HepG2 (cell line): ENCODE results near the gene ANXA11. TPM values are rescaled to one million over a fixed set of nuclear protein-coding genes. Genes with fewer than 3 reads are reported as not detected.

Experiments
- ATAC-seq: fragments of 200-7000 bp; cut with Tn5 transposase; 3 replicates; pipeline ENCODE4 v1.9.1; 2020; ENCODE audit warnings: mild to moderate bottlenecking, moderate library complexity
- BruUV-seq: library from RNA; stranded (reverse); fragments of 400-500 nt; replicated peaks from 2 replicates; lab custom pipeline; 2021; lab: Mats Ljungman, UMichigan
- CTCF ChIA-PET: fragments of 300-600 bp; formaldehyde crosslinking; extraction: SDS; loops from one replicate; lab custom pipeline; 2021; ENCODE audit warnings: low total read pairs, inconsistent platforms, low intra/inter-chr PET ratio; lab: Yijun Ruan, JAX
- POLR2A ChIA-PET: fragments of 350-600 bp; sonication (Branson Sonifier 250); formaldehyde crosslinking; loops from one replicate; lab custom pipeline; 2020; ENCODE audit warnings: antibody characterized with exemption, inconsistent platforms; lab: Yijun Ruan, JAX
- DNase-seq: peaks from one replicate; pipeline ENCODE4 v3.0.0-alpha.2; 2015; ENCODE audit warnings: low spot score
- FAIRE-seq: peaks from 3 replicates; lab custom pipeline; 2011; peaks lifted over from hg19 to GRCh38; lab: Jason Lieb, UNC
- H2AFZ ChIP-seq: one replicate; pipeline ENCODE4 v1.6.1; 2011; ENCODE audit warnings: low read length, inconsistent platforms
- H3K27ac ChIP-seq: fragments of 300-600 bp; 3 replicates; pipeline ENCODE4 v1.8.0; 2011; ENCODE audit warnings: mixed run types, mild to moderate bottlenecking, mixed read lengths, low read length, inconsistent platforms; ENCODE audit not compliant: insufficient read depth; ENCODE audit errors: extremely low read length
- H3K27me3 ChIP-seq, 2 experiments: fragments of 200-600 bp in 1 of 2; 2 replicates in 1 of 2; 3 replicates in 1 of 2; pipeline versions ENCODE4 v1.6.0 to v1.8.0; 2011; ENCODE audit warnings: low read length in 2 of 2, mild to moderate bottlenecking in 2 of 2, moderate library complexity in 2 of 2, inconsistent platforms in 1 of 2; ENCODE audit not compliant: insufficient read depth in 2 of 2, control insufficient read depth in 1 of 2
- H3K36me3 ChIP-seq, 2 experiments: fragments of 200-600 bp in 1 of 2; replicated peaks in 1 of 2; 2 replicates in 1 of 2; 3 replicates in 1 of 2; pipeline versions ENCODE4 v1.5.1 to v1.8.0; 2011; ENCODE audit warnings: low read length in 2 of 2, inconsistent platforms in 1 of 2; ENCODE audit not compliant: insufficient read depth in 2 of 2, control insufficient read depth in 1 of 2
- H3K4me1 ChIP-seq: 2 replicates; pipeline ENCODE4 v1.5.1; 2012; ENCODE audit warnings: low read length, inconsistent platforms; ENCODE audit not compliant: insufficient read depth
- H3K4me2 ChIP-seq: 2 replicates; pipeline ENCODE4 v1.6.0; 2011; ENCODE audit warnings: low read depth, low read length, inconsistent platforms
- H3K4me3 ChIP-seq, 3 experiments: fragments of 200-600 bp in 1 of 3; sonication (generic), shearing (Covaris generic) in 1 of 3; replicated peaks in 1 of 3; 2 replicates each; pipeline ENCODE4 v1.5.1; 2011 to 2016; ENCODE audit warnings: low read length in 3 of 3, inconsistent platforms in 2 of 3, low read depth in 2 of 3, mild to moderate bottlenecking in 2 of 3, control low read depth in 1 of 3, mixed read lengths in 1 of 3; ENCODE audit not compliant: insufficient read depth in 1 of 3
- H3K79me2 ChIP-seq: one replicate; pipeline ENCODE4 v1.6.1; 2011; ENCODE audit warnings: low read length, inconsistent platforms; ENCODE audit not compliant: insufficient read depth
- H3K9ac ChIP-seq: 2 replicates; pipeline ENCODE4 v1.6.0; 2011; ENCODE audit warnings: mild to moderate bottlenecking, low read depth, low read length, inconsistent platforms; ENCODE audit not compliant: insufficient read depth
- H3K9me3 ChIP-seq: 2 replicates; pipeline ENCODE4 v1.5.1; 2012; ENCODE audit warnings: mild to moderate bottlenecking, low read length
- H4K20me1 ChIP-seq: 2 replicates; pipeline ENCODE4 v1.6.0; 2011; ENCODE audit warnings: inconsistent platforms, mild to moderate bottlenecking, low read length, moderate library complexity; ENCODE audit not compliant: insufficient read depth
- MXD4 ChIP-seq: IDR thresholded peaks from 2 replicates; pipeline ENCODE4 v1.6.1; 2016; ENCODE audit warnings: mild to moderate bottlenecking, missing biosample characterization, missing genetic modification reagents
- ZBED4 ChIP-seq: sonication (generic); formaldehyde crosslinking; IDR thresholded peaks from 2 replicates; pipeline ENCODE4 v1.4.0; 2020; ENCODE audit warnings: missing genetic modification reagents, borderline replicate concordance
- ZNF24 ChIP-seq: fragments of 450-650 bp; IDR thresholded peaks from 2 replicates; pipeline ENCODE4 v1.6.1; 2017; ENCODE audit warnings: antibody characterized with exemption, mild to moderate bottlenecking
- ZNF589 ChIP-seq: sonication (generic); formaldehyde crosslinking; conservative IDR thresholded peaks from 2 replicates; pipeline ENCODE4 v1.8.0; 2022; ENCODE audit warnings: mild to moderate bottlenecking, moderate library complexity, missing genetic modification reagents
- ZNF709 ChIP-seq: sonication (generic); formaldehyde crosslinking; IDR thresholded peaks from 2 replicates; pipeline ENCODE4 v1.5.0; 2020; ENCODE audit warnings: mild to moderate bottlenecking, missing genetic modification reagents
- WGBS: methylation state at CpG from one replicate; pipeline ENCODE4 v1.1.6; 2017; ENCODE audit warnings: low lambda C conversion rate; 5-methylcytosine and 5-hydroxymethylcytosine counted together
- in situ Hi-C: cut with HindIII; loops from 2 replicates; pipeline ENCODE4 v1.10.0; 2017; ENCODE audit warnings: low pct_unique_long_range_greater_than_20kb; ENCODE audit not compliant: extremely low pct_ligation_motif_present
- intact Hi-C: fragments of 100-400 bp; cut with micrococcal nuclease; formaldehyde crosslinking; loops from one replicate; pipeline ENCODE4 v1.10.0; 2022; ENCODE audit not compliant: unreplicated experiment
- polyA plus RNA-seq, 8 experiments: library from polyadenylated mRNA; depleted of rRNA in 3 of 8; stranded (reverse) in 7 of 8; unstranded in 1 of 8; fragments of >200 nt; fragmentation: Illumina TruSeq in 4 of 8; extraction: Trizol in 4 of 8; gene quantifications; 2 replicates each; pipeline versions ENCODE4 v1.2.1 to v1.2.3, GENCODE V29; 2011 to 2016; ENCODE audit warnings: low read depth in 4 of 8, missing spikeins in 1 of 8, mixed read lengths in 1 of 8; ENCODE audit not compliant: insufficient read depth in 1 of 8
- total RNA-seq, 5 experiments: library from RNA; depleted of rRNA; stranded (reverse); fragments of >200 nt; fragmentation: Illumina TruSeq; extraction: Trizol; gene quantifications; 2 replicates each; pipeline ENCODE4 v1.2.3, GENCODE V29; 2016; ENCODE audit warnings: low read depth in 1 of 5
- TF ChIP-seq, protein P1 (sequence below): sonication (generic); formaldehyde crosslinking; IDR thresholded peaks from 2 replicates; pipeline ENCODE4 v1.5.0; 2020; ENCODE audit warnings: missing genetic modification reagents

Gene ANXA11
- total and polyA plus RNA-seq, 2 of the 13 experiments (the other 11 are each of a cell fraction or from before 2014, with no cell fraction given) = 30.6 to 51.5 TPM

- WGBS = 96% methylated on average over 1 of the region's 1 CpG
- in situ Hi-C loops = no loop called here
- H3K36me3 ChIP-seq = no peaks in the 10 kb centered on the region
- DNase-seq (no peak), ATAC-seq (no peak), FAIRE-seq (no peak)
- H2AFZ ChIP-seq = no peak overlapping the region
- H3K4me1 ChIP-seq = peaks cover 63% of the 10 kb centered on the region
- BruUV-seq = no TSS peak
- no peaks in the 10 kb centered on the region for H3K27me3 ChIP-seq
- H3K9ac ChIP-seq = no peak overlapping the region
- H3K79me2 ChIP-seq = peaks cover 59% of the 10 kb centered on the region
- ChIA-PET CTCF (no interaction called here), POLR2A (no interaction called here)
- no peaks in the 10 kb centered on the region for H3K9me3 ChIP-seq
- H3K27ac ChIP-seq = no peak overlapping the region
- H3K4me3 ChIP-seq = no peak overlapping the region
- intact Hi-C loops = loop anchor here (10.0 kb wide), 1 partner anchor 55 kb away; no protein-coding TSS in a partner anchor
- TF ChIP-seq ZNF709 (no peak), ZBED4 (no peak), ZNF24 (no peak), MXD4 (CRISPR knock-in tag) (no peak), ZNF589 (CRISPR knock-in tag) (no peak)
- TF ChIP-seq, protein P1, sequence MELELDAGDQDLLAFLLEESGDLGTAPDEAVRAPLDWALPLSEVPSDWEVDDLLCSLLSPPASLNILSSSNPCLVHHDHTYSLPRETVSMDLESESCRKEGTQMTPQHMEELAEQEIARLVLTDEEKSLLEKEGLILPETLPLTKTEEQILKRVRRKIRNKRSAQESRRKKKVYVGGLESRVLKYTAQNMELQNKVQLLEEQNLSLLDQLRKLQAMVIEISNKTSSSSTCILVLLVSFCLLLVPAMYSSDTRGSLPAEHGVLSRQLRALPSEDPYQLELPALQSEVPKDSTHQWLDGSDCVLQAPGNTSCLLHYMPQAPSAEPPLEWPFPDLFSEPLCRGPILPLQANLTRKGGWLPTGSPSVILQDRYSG (CRISPR knock-in tag) = no peak
- TF ChIP-seq, all 625 proteins: peak for 0
- Histone ChIP-seq H4K20me1 (peaks cover 3% of the 10 kb centered on the region; the same call in 1 of the 2 replicates), H3K4me2 (no peak overlapping the region)
These were observed 5.1 kb downstream of the ANXA11 start for GRCh38 chr10:80200259-80200658.
